Neural cell (in vitro differentiated cells): ENCODE measurements around the gene FKBP2. TPM values are rescaled to one million over a fixed set of nuclear protein-coding genes. Genes with fewer than 3 reads are reported as not detected.

ENCODE experiments used
- H2AFZ ChIP-seq: fragments of 200-600, 300-800 bp; sonication (generic), shearing (Covaris generic); 2 replicates; pipeline ENCODE4 v1.6.0; 2014; ENCODE audit warnings: low read depth, mild to moderate bottlenecking, antibody characterized with exemption, low read length, moderate library complexity
- H3F3A ChIP-seq: fragments of 200-600 bp; shearing (Covaris generic); 2 replicates; pipeline ENCODE4 v1.6.1; 2016; ENCODE audit warnings: mild to moderate bottlenecking, moderate library complexity, mixed read lengths, antibody characterized with exemption, low read length; ENCODE audit not compliant: insufficient read depth, poor library complexity, severe bottlenecking
- H3K27ac ChIP-seq: fragments of 200-600, 300-800 bp; sonication (generic), shearing (Covaris generic); 2 replicates; pipeline ENCODE4 v1.5.1; 2014; ENCODE audit warnings: mild to moderate bottlenecking, low read length, moderate library complexity
- H3K27me3 ChIP-seq: fragments of 300-800, 200-600 bp; sonication (generic), shearing (Covaris generic); 2 replicates; pipeline ENCODE4 v1.6.0; 2014; ENCODE audit warnings: mild to moderate bottlenecking, low read depth, low read length, moderate library complexity; ENCODE audit not compliant: insufficient read depth
- H3K36me3 ChIP-seq: fragments of 300-800, 200-600 bp; sonication (generic), shearing (Covaris generic); 2 replicates; pipeline ENCODE4 v1.5.1; 2014; ENCODE audit warnings: mild to moderate bottlenecking, antibody characterized with exemption, low read length, moderate library complexity; ENCODE audit not compliant: insufficient read depth
- H3K4me2 ChIP-seq: fragments of 300-800, 200-600 bp; sonication (generic), shearing (Covaris generic); 2 replicates; pipeline ENCODE4 v1.6.0; 2014; ENCODE audit warnings: mild to moderate bottlenecking, low read length
- H3K4me3 ChIP-seq: fragments of 300-800, 200-600 bp; sonication (generic), shearing (Covaris generic); 2 replicates; pipeline ENCODE4 v1.5.1; 2014; ENCODE audit warnings: mild to moderate bottlenecking, low read length, moderate library complexity
- H3K79me2 ChIP-seq: fragments of 200-600 bp; shearing (Covaris generic); replicated peaks from 2 replicates; pipeline ENCODE4 v1.6.0; 2014; ENCODE audit warnings: mild to moderate bottlenecking, low read length, moderate library complexity; ENCODE audit not compliant: insufficient read depth
- H3K9ac ChIP-seq: fragments of 300-800, 200-600 bp; sonication (generic), shearing (Covaris generic); 2 replicates; pipeline ENCODE4 v1.6.1; 2016; ENCODE audit warnings: mild to moderate bottlenecking, low read length, mixed read lengths
- H3K9me2 ChIP-seq: fragments of 200-600 bp; shearing (Covaris generic); 2 replicates; pipeline ENCODE4 v1.6.1; 2016; ENCODE audit warnings: mild to moderate bottlenecking, low read length, mixed read lengths; ENCODE audit not compliant: insufficient read depth
- H3K9me3 ChIP-seq: fragments of 200-600, 300-800 bp; sonication (generic), shearing (Covaris generic); 2 replicates; pipeline ENCODE4 v1.6.1; 2016; ENCODE audit warnings: mild to moderate bottlenecking, mixed run types, low read length, moderate library complexity, mixed read lengths
- H4K20me1 ChIP-seq: fragments of 200-600 bp; shearing (Covaris generic); 2 replicates; pipeline ENCODE4 v1.6.1; 2016; ENCODE audit warnings: mild to moderate bottlenecking, mixed run types; ENCODE audit not compliant: insufficient read depth
- EP300 ChIP-seq: fragments of 450-650 bp; conservative IDR thresholded peaks from 2 replicates; pipeline ENCODE4 v1.6.1; 2014; ENCODE audit warnings: antibody characterized with exemption, mild to moderate bottlenecking, moderate library complexity; ENCODE audit not compliant: poor library complexity, severe bottlenecking
- EZH2 ChIP-seq: fragments of 200-600, 300-800 bp; shearing (Covaris generic), sonication (generic); IDR thresholded peaks from 2 replicates; pipeline ENCODE4 v1.6.1; 2014; ENCODE audit warnings: antibody characterized with exemption, low read length, borderline replicate concordance, mild to moderate bottlenecking; ENCODE audit not compliant: insufficient read depth, poor library complexity, severe bottlenecking
- MXI1 ChIP-seq: fragments of 450-650 bp; conservative IDR thresholded peaks from 2 replicates; pipeline ENCODE4 v1.6.1; 2014; ENCODE audit warnings: antibody characterized with exemption, mild to moderate bottlenecking; ENCODE audit not compliant: poor library complexity, severe bottlenecking
- POLR2AphosphoS5 ChIP-seq: IDR thresholded peaks from 2 replicates; pipeline ENCODE4 v1.6.1; 2012
- RAD21 ChIP-seq: fragments of 450-650 bp; conservative IDR thresholded peaks from 2 replicates; pipeline ENCODE4 v1.6.1; 2014; ENCODE audit warnings: antibody characterized with exemption, mild to moderate bottlenecking, moderate library complexity
- SMC3 ChIP-seq: fragments of 450-650 bp; conservative IDR thresholded peaks from 2 replicates; pipeline ENCODE4 v1.6.1; 2014; ENCODE audit warnings: antibody characterized with exemption, mild to moderate bottlenecking, moderate library complexity; ENCODE audit not compliant: poor library complexity
- TAF1 ChIP-seq: IDR thresholded peaks from 2 replicates; pipeline ENCODE4 v1.6.1; 2012; ENCODE audit warnings: low read depth
- polyA plus RNA-seq: library from polyadenylated mRNA; depleted of rRNA; stranded (reverse); fragments of >200 nt; gene quantifications from 2 replicates; pipeline ENCODE4 v1.2.3, GENCODE V29; 2014
- TF ChIP-seq, protein P1 (sequence below): fragments of 450-650 bp; IDR thresholded peaks from 2 replicates; pipeline ENCODE4 v1.5.1; 2014; ENCODE audit warnings: antibody characterized with exemption, mild to moderate bottlenecking, moderate library complexity; ENCODE audit not compliant: poor library complexity, severe bottlenecking
- TF ChIP-seq, protein P2 (sequence below): IDR thresholded peaks from 2 replicates; pipeline ENCODE4 v1.6.1; 2012; ENCODE audit warnings: borderline replicate concordance

Gene FKBP2
- polyA plus RNA-seq, 1 donor from 2014 or later: 47.4 TPM

DNA sequence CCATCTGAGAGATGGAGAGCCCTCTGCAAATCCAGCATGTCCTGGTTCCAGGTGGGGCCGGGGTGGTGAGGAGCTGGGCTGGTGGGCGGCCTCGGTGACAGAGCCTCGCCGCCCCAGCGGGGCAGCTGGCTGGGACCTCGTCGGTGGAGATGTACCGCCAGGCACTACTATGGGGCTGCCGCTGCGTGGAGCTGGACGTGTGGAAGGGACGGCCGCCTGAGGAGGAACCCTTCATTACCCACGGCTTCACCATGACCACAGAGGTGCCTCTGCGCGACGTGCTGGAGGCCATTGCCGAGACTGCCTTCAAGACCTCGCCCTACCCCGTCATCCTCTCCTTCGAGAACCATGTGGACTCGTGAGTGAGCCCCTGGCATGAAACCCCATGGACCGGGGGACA is 17.5 kb downstream of the FKBP2 start:
- no peak overlapping the region for H3K27ac ChIP-seq
- no peaks in the 10 kb centered on the region for H3F3A ChIP-seq
- no peak overlapping the region for H3K4me3 ChIP-seq
- TF ChIP-seq EP300: no peak
- TF ChIP-seq RAD21: no peak
- TF ChIP-seq, protein P1, sequence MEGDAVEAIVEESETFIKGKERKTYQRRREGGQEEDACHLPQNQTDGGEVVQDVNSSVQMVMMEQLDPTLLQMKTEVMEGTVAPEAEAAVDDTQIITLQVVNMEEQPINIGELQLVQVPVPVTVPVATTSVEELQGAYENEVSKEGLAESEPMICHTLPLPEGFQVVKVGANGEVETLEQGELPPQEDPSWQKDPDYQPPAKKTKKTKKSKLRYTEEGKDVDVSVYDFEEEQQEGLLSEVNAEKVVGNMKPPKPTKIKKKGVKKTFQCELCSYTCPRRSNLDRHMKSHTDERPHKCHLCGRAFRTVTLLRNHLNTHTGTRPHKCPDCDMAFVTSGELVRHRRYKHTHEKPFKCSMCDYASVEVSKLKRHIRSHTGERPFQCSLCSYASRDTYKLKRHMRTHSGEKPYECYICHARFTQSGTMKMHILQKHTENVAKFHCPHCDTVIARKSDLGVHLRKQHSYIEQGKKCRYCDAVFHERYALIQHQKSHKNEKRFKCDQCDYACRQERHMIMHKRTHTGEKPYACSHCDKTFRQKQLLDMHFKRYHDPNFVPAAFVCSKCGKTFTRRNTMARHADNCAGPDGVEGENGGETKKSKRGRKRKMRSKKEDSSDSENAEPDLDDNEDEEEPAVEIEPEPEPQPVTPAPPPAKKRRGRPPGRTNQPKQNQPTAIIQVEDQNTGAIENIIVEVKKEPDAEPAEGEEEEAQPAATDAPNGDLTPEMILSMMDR: no peak
- H3K36me3 ChIP-seq: no peaks in the 10 kb centered on the region
- no peak overlapping the region for H3K4me2 ChIP-seq
- H4K20me1 ChIP-seq: no peaks in the 10 kb centered on the region
- H3K27me3 ChIP-seq: no peaks in the 10 kb centered on the region
- no peak overlapping the region for H2AFZ ChIP-seq
- H3K9me2 ChIP-seq: no peaks in the 10 kb centered on the region
- no peaks in the 10 kb centered on the region for H3K9me3 ChIP-seq
- H3K79me2 ChIP-seq: no peaks in the 10 kb centered on the region
- no peak overlapping the region for H3K9ac ChIP-seq

DNA sequence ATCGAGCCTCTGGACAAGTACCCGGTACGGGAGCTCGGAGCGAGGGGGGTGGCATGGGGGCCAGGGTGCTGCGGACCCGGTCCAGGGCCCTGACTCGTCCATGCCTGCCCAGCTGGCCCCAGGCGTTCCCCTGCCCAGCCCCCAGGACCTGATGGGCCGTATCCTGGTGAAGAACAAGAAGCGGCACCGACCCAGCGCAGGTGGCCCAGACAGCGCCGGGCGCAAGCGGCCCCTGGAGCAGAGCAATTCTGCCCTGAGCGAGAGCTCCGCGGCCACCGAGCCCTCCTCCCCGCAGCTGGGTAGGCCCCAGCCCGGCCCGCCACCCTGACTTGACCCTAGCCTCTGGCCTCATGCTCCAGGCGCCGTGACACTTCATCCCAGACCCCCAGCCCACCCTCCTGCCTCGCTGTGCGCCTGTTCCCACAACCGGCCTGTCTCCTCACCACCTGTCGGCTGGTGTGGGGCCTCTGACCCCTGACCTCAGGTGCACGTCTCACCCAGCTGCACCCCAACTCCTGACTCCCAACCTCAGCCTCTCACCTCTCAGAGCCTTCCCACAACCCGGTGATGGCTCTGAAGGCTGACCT is 18.1 kb downstream of the FKBP2 start:
- Histone ChIP-seq H3K27ac (no peak overlapping the region), H3K9me3 (no peaks in the 10 kb centered on the region), H3K9me2 (no peaks in the 10 kb centered on the region), H3K36me3 (no peaks in the 10 kb centered on the region), H2AFZ (no peak overlapping the region), H3K27me3 (no peaks in the 10 kb centered on the region), H3K9ac (no peak overlapping the region), H3K4me2 (no peak overlapping the region), H3F3A (no peaks in the 10 kb centered on the region), H3K4me3 (no peak overlapping the region), H4K20me1 (no peaks in the 10 kb centered on the region), H3K79me2 (no peaks in the 10 kb centered on the region)
- TF ChIP-seq EZH2 (no peak), TAF1 (no peak), MXI1 (no peak), POLR2AphosphoS5 (no peak), EP300 (no peak), SMC3 (no peak), RAD21 (no peak)
- TF ChIP-seq, protein P1: no peak
- TF ChIP-seq, protein P2, sequence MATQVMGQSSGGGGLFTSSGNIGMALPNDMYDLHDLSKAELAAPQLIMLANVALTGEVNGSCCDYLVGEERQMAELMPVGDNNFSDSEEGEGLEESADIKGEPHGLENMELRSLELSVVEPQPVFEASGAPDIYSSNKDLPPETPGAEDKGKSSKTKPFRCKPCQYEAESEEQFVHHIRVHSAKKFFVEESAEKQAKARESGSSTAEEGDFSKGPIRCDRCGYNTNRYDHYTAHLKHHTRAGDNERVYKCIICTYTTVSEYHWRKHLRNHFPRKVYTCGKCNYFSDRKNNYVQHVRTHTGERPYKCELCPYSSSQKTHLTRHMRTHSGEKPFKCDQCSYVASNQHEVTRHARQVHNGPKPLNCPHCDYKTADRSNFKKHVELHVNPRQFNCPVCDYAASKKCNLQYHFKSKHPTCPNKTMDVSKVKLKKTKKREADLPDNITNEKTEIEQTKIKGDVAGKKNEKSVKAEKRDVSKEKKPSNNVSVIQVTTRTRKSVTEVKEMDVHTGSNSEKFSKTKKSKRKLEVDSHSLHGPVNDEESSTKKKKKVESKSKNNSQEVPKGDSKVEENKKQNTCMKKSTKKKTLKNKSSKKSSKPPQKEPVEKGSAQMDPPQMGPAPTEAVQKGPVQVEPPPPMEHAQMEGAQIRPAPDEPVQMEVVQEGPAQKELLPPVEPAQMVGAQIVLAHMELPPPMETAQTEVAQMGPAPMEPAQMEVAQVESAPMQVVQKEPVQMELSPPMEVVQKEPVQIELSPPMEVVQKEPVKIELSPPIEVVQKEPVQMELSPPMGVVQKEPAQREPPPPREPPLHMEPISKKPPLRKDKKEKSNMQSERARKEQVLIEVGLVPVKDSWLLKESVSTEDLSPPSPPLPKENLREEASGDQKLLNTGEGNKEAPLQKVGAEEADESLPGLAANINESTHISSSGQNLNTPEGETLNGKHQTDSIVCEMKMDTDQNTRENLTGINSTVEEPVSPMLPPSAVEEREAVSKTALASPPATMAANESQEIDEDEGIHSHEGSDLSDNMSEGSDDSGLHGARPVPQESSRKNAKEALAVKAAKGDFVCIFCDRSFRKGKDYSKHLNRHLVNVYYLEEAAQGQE: no peak
